NCI-H1105 (cell line): Measurements from ENCODE around the gene ABCF1.

Experiments used
- DNase-seq: peaks from one replicate; lab custom pipeline; 2025; lab: John Stamatoyannopoulos, UW

Gene ABCF1

GRCh38 chr6:30557683-30557981, 13.6 kb upstream of the ABCF1 start:
- DNase-seq = no peak

- no peak for DNase-seq
Observed at GRCh38 chr6:30560930-30561329, 10.3 kb upstream of the ABCF1 start.

GRCh38 chr6:30562470-30563425, 8.5 kb upstream of the ABCF1 start:
- DNase-seq = no peak

- DNase-seq = no peak
Observed at GRCh38 chr6:30564114-30564513, 7.1 kb upstream of the ABCF1 start.

- no peak for DNase-seq
Observed at GRCh38 chr6:30565772-30566171, 5.5 kb upstream of the ABCF1 start.

- no peak for DNase-seq
Observed at GRCh38 chr6:30568245-30568644, 3.0 kb upstream of the ABCF1 start.

GRCh38 chr6:30570263-30570662, 979 bp upstream of the ABCF1 start:
- DNase-seq = no peak

GRCh38 chr6:30570740-30571074, 535 bp upstream of the ABCF1 start:
- no peak for DNase-seq

- DNase-seq = no peak
Observed at GRCh38 chr6:30571762-30572082, 480 bp downstream of the ABCF1 start.

GRCh38 chr6:30572148-30572547, 906 bp downstream of the ABCF1 start:
- no peak for DNase-seq

GRCh38 chr6:30573113-30573512, 1.9 kb downstream of the ABCF1 start:
- DNase-seq = no peak

- no peak for DNase-seq
Observed at GRCh38 chr6:30578051-30578450, 6.8 kb downstream of the ABCF1 start.

GRCh38 chr6:30583921-30584320, 12.7 kb downstream of the ABCF1 start:
- DNase-seq = no peak

- DNase-seq = no peak
Observed at GRCh38 chr6:30589754-30590358, 18.6 kb downstream of the ABCF1 start.

- DNase-seq = no peak
Observed at GRCh38 chr6:30590509-30590908, 19.3 kb downstream of the ABCF1 start.

GRCh38 chr6:30591008-30591407, 19.8 kb downstream of the ABCF1 start:
- DNase-seq = no peak

- DNase-seq = no peak
Observed at GRCh38 chr6:30592287-30592686, 21.0 kb downstream of the ABCF1 start.

GRCh38 chr6:30597315-30598144, 26.3 kb downstream of the ABCF1 start:
- DNase-seq = peak; percentile 32

GRCh38 chr6:30598912-30599624, 27.8 kb downstream of the ABCF1 start:
- DNase-seq = no peak

- DNase-seq = no peak
Observed at GRCh38 chr6:30599625-30600324, 28.5 kb downstream of the ABCF1 start.

- DNase-seq = no peak
Observed at GRCh38 chr6:30600451-30600961, 29.3 kb downstream of the ABCF1 start.

- DNase-seq = no peak
Observed at GRCh38 chr6:30601436-30601814, 30.2 kb downstream of the ABCF1 start.
